GM13977 (cell line): ENCODE data around the gene STXBP6.

ENCODE experiments used
- DNase-seq: peaks from one replicate; pipeline ENCODE4 v3.0.0; 2012; ENCODE audit warnings: low spot score
- CTCF ChIP-seq: IDR thresholded peaks from 2 replicates; pipeline ENCODE4 v1.5.1; 2012; ENCODE audit warnings: mild to moderate bottlenecking, control low read depth; ENCODE audit not compliant: insufficient read depth; ENCODE audit errors: extremely low read depth, missing control alignments
- in situ Hi-C: fragments of 300-500 bp; cut with MboI; formaldehyde crosslinking; loops from one replicate; pipeline ENCODE4 v1.12.0; 2022; ENCODE audit warnings: low sequenced_read_pairs, low pct_unique_long_range_greater_than_20kb, mixed read lengths, inconsistent platforms; ENCODE audit not compliant: unreplicated experiment

The STXBP6 gene

GRCh38 chr14:25053585-25053984, 3.6 kb upstream of the STXBP6 start:
- TF ChIP-seq CTCF, result no peak
- in situ Hi-C loops, result no loop called here
- no peak for DNase-seq

- TF ChIP-seq CTCF, result no peak
- DNase-seq, result no peak
- in situ Hi-C loops, result no loop called here
Observed at GRCh38 chr14:25052921-25053320, 3.0 kb upstream of the STXBP6 start.

- in situ Hi-C loops, result no loop called here
- DNase-seq, result no peak
- TF ChIP-seq CTCF, result no peak
Observed at GRCh38 chr14:25052385-25052784, 2.4 kb upstream of the STXBP6 start.

GRCh38 chr14:25050269-25051150, 563 bp upstream of the STXBP6 start:
- no peak for TF ChIP-seq CTCF
- no peak for DNase-seq
- in situ Hi-C loops, result no loop called here

GRCh38 chr14:25049093-25049567, 817 bp downstream of the STXBP6 start:
- in situ Hi-C loops, result no loop called here
- DNase-seq, result no peak
- TF ChIP-seq CTCF, result no peak

GRCh38 chr14:25048170-25049016, 1.6 kb downstream of the STXBP6 start:
- in situ Hi-C loops, result no loop called here
- DNase-seq, result no peak
- TF ChIP-seq CTCF, result no peak
